ENCODE results near the gene KIF9. TPM values are rescaled to one million over a fixed set of nuclear protein-coding genes. Genes with fewer than 3 reads are reported as not detected.
"Not testable (repeated sequence)": the region's sequence is repeated elsewhere in the genome, so short reads cannot be mapped to it uniquely, and the experiment has no call there.

KIF9 gene
- total RNA-seq, 1 donor, result 14.5 TPM

DNA sequence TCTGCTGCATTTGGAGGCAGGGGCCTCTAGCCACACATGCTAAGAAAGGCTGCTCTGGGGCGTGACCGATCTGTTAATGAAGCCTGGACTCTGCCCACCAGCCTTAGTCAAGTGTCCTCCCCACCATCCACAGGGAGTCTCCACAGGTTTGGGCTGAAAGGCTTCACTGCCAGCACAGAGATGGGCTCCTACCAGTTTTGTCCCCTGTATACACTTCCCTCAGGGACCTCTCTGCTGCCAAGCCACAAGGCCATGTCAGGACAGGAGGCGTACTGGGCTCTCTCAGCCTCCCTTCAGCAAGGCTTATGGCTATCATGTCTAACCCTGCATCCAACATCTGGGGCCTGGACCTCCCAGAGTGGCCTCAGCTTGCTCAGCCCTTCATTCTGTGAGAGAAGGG, 23.5 kb downstream of the KIF9 start:
- no peak for DNase-seq (ENCODE audit: low read depth in 2 of 3, low spot score in 2 of 3)

DNA sequence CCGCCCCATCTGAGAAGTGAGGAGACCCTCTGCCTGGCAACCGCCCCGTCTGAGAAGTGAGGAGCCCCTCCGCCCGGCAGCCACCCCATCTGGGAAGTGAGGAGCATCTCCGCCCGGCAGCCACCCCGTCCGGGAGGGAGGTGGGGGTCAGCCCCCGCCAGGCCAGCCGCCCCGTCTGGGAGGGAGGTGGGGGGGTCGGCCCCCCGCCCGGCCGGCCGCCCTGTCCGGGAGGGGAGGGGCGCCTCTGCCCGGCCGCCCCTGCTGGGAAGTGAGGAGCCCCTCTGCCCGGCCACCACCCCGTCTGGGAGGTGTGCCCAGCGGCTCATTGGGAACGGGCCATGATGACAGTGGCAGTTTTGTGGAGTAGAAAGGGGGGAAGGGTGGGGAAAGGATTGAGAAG, 26.3 kb downstream of the KIF9 start:
- DNase-seq (ENCODE audit: low read depth in 2 of 3, low spot score in 2 of 3), result not testable (repeated sequence)

DNA sequence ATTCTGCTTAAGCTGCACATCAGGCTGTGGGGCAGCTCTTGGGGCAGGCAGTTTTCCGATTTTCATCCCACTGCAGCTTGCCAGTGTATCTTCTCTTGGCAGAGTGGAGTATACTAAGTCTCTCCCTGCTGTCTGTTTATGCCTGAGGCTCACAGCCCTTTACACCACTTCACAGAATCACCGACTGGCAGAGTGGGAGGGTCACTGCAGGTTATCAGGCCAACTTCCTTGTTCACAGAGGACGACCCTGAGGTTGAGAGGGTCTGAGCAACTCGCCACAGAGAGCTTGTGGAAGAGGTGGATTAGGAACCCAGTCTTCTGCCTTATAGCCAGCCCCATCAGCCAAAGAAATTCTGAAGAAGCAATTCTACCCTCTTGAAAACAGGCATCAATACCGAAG, 30.9 kb downstream of the KIF9 start:
- DNase-seq (ENCODE audit: low read depth in 2 of 3, low spot score in 2 of 3), result no peak

DNA sequence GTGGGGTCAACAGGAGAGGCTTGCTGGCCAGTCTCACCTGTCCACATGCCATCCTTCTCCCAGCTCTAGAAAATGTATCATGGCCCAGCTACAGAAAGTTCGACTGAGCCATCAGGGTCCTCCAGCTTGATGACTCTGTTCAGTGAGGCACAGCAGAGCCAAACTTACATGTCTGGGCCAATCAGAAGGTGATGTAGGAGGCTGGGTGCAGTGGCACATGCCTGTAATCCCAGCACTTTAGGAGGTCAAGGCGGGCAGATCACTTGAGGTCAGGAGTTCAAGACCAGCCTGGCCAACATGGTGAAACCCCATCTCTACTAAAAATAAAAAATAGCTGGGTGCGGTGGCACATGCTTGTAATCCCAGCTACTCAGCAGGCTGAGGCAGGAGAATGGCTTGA, 31.5 kb downstream of the KIF9 start:
- not testable (repeated sequence) for DNase-seq (ENCODE audit: low read depth in 2 of 3, low spot score in 2 of 3)

DNA sequence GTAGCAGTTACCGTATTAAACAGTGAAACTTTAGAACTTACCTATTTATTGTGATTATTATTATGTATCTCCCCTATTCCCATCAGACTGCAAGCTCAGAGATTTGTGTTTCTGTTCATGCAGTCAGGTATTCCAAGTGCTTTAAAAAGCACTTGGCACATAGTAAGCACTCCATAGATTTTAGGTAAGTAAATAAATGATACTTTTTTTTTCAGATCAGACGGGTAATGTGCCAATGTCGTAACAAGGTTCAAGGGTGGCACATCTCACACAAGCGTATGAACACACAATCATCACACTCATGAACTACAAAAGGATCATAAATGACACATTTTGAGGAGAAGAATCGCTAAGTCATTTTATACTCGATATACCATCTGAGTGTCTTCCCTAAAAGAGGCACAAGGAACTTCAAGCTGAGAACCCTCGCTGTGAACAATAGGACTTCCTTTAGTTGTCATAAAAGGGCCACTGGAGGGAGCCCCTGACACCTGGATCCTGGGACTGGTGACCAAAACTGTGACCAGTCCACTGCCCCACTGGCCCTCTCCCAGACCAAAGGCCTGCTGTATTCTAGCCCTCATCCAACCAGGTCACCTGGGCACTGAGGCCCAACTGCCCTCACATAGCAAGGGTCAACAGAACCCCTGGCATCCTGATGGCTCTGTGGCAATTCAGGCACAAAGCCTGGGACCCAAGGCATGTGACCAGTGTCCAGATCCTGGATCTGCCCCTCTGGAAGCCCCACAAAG, 32.1 kb downstream of the KIF9 start:
- peak in 2 of 3 donors; percentile 31 to 58 for DNase-seq (ENCODE audit: low read depth in 2 of 3, low spot score in 2 of 3)

DNA sequence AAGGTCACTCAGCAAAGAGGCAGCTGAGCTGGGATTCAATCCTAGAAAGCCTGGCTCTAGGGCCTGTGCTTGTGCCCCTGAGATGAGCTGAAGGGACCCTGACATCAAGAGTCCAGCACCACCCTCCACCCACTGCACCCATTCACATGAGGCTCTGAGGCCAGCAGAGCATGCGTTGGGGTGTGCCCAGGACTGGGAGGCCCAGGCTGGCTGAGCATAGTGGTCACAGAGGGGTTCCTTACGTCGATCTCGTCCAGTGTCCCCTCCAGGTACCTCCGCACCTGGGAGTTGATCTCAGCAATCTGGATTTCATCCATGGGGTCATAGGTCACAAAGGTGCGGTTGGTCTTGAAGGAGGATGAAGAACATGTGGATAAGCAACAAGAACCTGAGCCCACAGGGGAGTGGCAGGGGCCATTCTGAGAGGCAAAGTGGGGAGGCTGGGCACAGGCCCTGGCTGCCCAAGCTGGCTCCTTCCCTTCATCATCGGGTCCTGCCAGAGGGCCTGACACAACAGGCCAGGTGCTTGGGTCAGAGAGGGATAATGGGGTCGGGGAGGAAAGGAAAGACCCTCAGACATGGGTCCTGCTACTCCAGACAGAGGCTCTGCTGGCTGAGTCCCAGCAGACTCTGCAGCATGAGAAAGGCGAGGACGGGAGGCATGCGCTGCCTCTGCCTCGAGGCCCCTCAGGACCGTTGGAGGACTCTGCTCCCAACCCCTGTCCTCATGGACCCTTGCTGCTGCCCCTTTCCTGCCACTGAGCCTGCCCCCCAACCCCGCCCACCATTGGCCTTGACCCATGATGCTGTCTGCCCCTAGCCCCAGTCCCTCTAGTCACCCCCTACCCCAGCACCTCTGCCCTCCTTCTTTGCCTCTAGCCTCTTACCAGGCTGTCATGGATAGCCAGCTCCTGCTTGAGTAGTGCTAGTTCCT, 35.2 kb downstream of the KIF9 start:
- no peak for DNase-seq (ENCODE audit: low read depth in 2 of 3, low spot score in 2 of 3)

DNA sequence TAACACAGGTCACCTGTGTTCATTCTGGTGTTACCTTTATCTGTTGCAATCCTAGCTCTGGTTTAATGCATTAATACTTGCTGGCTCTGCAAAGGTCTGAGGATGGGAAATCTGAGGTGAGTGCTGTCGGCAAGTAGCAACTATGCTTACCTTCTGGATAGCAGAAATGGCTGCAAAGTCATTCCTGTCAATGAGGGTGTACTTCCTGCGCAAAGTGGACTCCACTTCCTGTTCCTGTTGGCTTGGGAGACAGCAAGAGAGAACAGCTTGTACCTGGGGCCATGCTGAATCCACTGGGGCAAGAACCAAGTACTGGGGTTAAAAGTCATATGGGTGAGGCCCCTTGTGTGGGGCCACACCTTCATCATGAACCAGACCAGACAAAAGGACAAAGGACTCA, 37.3 kb downstream of the KIF9 start:
- no peak for DNase-seq (ENCODE audit: low read depth in 2 of 3, low spot score in 2 of 3)

DNA sequence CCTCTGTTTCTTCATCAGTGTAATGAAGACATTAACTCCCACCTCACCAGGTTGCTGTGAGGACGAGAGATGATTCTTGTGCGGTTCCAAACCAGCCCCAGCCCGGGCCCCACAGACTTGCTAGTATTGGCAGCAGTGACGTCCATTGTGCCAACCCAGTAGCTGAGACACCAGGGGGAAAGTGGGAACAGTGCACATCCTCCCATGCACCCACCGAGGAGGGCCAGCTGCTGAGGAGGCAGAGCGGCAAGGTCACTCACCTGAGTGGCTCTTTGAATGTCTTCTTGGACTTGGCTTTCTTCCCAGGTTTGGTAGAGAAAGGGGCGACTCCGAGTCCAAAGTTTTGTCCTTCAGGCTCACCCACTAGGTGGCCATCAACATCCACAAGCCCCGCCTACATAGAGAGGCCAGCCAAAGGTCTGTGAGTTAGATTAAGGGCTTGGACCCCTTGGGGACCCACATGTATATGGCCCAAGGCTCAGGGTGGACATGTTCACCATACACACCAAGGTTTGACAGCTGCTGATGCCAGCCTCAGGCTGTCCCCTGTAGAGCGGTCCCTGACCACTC, 38.0 kb downstream of the KIF9 start:
- DNase-seq (ENCODE audit: low read depth in 2 of 3, low spot score in 2 of 3), result no peak

DNA sequence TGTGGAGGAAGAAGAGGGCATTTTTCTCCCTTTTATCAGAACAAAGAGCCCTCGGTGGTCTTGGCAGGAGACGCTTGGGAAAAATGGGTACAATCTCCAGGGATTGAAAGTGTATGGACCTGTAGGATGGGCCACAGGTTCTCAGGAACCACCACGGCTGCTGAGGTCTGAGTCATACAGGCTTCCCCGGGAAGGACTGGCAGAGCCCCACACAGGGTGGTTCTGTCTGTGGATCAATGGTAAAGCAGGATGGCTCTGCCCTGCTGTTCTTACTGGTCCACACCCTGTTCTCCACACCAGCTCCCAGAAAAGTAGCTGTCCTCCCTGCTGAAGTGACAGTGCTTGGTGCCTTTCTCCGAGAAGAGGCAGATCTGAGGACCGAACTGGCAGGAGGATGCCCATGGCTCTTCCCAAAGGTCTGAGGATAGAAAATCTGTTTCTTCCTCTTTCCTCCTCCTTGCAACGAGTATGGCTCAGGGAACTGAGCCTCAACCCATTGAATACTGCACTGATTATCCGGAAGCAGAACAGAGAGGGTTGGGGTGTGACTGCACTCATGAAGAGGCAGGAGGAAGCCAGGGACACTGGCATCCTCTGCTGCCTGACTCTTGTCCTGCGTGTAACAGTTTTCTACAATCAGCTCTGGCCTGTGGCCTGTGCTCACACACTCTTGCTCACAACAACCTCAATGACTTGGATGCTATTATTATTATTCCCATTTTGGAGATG, 39.0 kb downstream of the KIF9 start:
- no peak for DNase-seq (ENCODE audit: low read depth in 2 of 3, low spot score in 2 of 3)

DNA sequence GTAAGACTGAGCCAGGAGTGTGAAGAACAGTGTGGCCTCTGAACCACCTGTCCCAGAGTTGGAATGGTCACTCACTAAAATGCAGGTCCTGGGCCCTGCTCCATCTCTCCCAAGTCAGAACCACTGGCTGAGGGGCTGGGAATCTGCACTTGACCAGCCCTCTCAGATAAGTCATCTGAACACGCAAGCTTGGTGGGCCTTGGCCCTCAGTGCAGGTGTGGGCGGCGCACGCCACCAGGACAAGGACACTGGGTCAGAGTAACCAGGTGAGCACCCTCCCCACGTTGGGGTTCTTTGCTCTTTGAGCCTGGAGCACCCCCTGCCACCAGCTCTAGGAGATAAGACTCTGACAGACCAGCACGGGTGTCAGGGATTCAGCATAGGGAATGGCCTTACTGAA, 42.7 kb downstream of the KIF9 start:
- DNase-seq (ENCODE audit: low read depth in 2 of 3, low spot score in 2 of 3), result no peak

DNA sequence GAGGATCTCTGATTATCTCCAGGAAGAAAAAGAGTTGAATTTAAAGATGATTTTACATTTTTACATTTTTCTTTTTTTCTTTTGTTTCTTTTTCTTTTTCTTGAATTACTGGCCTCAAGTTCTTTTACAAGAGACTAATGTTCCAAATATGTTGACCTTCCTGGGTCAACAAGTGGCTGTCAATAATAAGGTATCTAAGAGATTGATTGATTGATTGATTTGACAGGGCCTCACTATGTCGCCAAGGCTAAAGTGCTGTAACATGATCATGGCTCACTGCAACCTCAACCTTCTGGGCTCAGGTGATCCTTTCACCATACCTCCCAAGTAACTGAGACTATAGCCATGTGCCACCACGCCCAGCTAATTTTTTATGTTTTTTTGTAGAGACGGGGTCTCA, 44.6 kb downstream of the KIF9 start:
- DNase-seq (ENCODE audit: low read depth in 2 of 3, low spot score in 2 of 3), result no peak

DNA sequence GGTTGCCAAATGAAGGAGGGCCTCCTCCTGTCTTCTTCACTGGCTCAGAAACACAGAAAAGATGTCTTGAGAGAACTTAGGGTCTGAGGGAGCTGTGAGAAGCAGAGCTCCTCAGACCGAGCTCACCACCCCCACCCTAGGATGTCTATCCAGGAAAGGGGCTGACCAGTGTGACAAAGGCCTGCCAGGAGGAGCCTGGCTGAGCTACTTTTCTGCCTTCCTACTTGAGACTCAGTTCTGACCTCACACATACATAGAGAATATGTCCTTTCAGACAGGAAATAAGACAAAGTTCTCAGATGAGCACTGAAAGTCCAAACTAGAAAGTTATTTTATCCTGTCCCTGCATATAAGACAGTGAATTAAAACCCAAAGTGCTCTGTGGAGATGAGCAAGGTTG, 54.5 kb downstream of the KIF9 start:
- no peak for DNase-seq (ENCODE audit: low read depth in 2 of 3, low spot score in 2 of 3)

DNA sequence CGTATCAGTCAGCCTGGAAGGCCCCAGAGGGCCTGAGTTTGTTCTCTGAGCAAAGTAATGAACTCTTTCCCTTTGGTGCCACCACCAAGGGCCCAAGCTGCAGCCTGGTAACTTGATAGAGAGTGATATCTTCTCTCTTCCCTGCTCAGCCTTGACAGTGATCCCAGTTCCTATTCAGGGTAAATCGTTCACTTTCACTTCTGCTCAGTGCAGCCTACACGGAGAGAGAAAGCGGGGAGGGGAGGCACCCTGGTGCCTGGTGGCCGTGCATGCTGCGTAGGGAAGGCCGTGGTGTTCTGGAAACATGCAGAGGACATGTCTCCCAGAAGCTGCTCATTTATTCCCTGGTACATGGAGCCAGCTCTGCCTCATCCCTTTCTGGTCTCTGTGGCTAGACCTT, 54.9 kb downstream of the KIF9 start:
- no peak for DNase-seq (ENCODE audit: low read depth in 2 of 3, low spot score in 2 of 3)

DNA sequence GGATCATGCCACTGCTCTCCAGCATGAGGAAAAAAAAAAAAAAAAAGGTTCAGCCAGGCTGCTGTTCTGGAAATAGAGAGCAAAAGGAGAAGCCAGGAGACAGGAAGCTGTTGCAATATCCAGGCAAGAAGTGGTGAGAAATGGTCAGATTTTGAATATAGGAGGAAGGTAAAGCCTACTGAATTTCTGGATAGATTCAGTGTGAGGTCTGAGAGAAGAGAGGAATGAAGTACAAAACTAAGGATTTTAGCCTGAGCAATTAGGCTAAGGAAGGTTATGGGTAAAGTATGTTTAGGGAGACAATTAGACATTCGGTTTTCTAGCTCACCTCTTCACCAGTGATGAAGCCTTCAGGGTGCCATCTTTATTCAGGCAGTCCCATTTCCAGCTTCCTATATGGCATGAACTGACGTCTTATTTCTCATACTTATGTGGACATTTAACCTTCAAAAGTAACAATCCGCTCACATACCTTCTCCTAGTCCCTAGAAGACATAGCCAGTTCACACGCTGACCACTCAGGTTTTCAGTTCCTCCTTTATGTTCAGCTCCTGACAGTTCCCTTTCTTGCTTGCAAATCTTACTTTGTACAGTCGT, 57.2 kb downstream of the KIF9 start:
- DNase-seq (ENCODE audit: low read depth in 2 of 3, low spot score in 2 of 3), result peak in 1 of 3 donors; percentile 12

DNA sequence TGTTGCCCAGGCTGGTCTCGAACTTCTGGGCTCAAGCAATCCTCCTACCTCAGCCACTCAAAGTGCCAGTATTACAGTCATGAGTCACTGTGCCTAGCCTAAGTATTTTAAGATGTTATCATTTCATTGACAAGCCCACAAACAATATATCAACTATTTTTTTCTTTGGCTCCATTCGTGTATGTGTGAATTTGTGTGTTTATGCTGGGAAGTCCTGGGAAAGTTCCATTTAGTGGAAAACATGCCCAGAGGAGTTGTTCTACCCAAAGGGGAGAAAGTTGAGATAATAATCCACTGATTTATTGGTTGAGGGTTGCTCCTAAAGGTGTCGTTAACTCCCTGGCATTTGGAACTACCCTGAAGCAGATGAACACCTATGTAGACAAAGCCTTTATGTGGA, 58.8 kb downstream of the KIF9 start:
- no peak for DNase-seq (ENCODE audit: low read depth in 2 of 3, low spot score in 2 of 3)

DNA sequence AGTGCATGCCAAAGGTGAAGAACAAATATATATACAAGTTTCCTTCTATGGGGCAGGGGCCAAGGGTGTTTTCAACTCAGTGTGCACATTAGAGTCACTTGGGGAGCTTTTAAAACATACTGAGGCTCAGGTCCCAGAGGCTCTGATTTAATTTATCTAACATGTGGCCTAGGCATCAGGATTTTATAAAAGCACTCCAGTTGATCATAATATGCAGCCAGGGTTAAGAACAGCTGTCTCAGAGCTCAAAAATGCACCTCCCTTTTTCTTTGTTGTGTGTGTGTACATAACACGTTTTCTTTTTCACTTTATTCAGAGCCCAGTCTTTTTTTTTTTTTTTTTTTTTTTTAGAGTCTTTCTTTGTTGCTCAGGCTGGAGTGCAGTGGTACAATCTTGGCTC, 60.8 kb downstream of the KIF9 start:
- no peak for DNase-seq (ENCODE audit: low read depth in 2 of 3, low spot score in 2 of 3)

DNA sequence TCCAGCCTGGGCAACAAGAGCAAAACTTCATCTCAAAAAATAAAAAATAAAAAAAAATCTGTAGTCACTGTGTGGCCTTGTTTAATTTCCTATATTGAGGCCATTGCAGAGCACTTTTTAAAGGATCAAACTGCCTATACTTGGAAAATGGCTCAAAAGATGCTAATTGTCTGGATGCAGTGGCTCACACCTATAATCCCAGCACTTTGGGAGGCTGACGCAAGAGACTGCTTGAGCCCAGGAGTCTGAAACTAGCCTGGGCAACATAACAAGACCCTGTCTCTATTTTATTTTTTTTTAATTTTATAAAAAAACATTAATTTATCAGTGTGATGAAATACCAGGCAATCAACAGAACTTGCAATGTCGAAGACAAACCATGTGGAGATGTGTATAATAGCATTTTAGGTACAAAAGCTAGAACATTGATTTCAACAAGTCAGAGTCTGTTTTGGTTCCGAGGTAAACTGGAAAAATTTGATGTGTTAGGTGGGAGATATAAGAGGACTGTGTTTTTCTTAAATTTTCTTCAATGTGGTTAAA, 71.7 kb downstream of the KIF9 start:
- DNase-seq (ENCODE audit: low read depth in 2 of 3, low spot score in 2 of 3), result no peak

DNA sequence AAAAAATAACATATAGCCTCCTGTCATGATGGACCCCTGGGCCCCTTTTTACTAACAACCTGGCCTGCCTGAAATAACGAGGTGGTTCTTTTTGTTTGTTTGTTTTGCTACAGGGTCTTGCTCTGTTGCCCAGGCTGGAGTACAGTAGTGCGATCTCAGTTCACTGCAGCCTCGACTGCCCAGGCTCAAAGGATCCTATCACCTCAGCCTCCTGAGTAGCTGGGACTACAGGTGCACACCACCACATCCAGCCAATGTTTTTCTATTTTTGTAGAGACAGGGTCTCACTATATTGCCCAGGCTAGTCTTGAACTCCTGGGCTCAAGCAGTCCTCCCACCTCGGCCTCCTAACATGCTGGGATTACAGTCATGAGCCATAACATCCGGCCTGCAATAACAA, 76.6 kb downstream of the KIF9 start:
- DNase-seq (ENCODE audit: low read depth in 2 of 3, low spot score in 2 of 3), result not testable (repeated sequence)

DNA sequence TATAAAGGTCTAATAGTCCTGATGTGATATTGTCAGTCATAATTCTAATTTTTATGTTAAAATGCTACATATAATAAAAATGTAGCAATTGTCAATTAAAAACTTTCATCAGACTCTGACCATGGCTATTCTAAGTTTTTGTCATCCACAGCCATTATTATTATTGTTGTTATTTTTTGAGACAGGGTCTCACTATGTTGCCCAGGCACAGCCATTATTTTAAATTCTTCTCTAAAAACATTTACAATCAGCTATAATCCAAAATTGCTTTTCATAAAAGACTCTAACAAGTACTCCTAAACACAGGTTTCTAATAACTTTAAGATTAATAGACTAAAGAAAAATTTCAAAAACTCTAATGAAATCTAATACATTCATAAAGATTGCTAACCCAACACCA, 77.7 kb downstream of the KIF9 start:
- no peak for DNase-seq (ENCODE audit: low read depth in 2 of 3, low spot score in 2 of 3)

DNA sequence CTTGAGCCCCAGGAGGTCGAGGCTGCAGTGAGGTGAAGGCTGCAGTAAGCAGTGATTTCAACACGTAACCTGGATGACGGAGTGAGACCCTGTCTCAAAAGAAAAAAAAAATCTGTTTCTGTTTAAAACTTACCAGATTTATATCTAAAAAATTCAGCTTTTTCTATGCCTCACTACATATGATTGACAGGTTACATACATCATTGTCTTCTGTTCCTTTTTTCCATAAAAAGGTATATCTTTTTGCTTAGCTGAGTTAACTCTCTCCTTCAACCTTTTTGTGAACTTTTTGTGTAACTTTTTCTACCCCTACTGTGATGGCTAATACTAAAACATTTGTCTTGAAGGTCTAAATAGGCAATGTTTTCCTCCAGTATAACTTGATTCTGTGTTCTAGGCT, 80.1 kb downstream of the KIF9 start:
- no peak for DNase-seq (ENCODE audit: low read depth in 2 of 3, low spot score in 2 of 3)

Data from hematopoietic multipotent progenitor cell (in vitro differentiated cells).